HEK293 (cell line): ENCODE measurements around the gene PRSS1.
"Not testable (repeated sequence)": the region's sequence is repeated elsewhere in the genome, so short reads cannot be mapped to it uniquely, and the experiment has no call there.

Experiments used
- TF ChIP-seq, protein P1 (sequence below): fragments of 450-650 bp; formaldehyde crosslinking; IDR thresholded peaks from 2 replicates; pipeline ENCODE4 v1.5.1; 2016; ENCODE audit warnings: missing biosample characterization, missing genetic modification characterization
- TF ChIP-seq, protein P2 (sequence below): fragments of 450-650 bp; formaldehyde crosslinking; IDR thresholded peaks from 2 replicates; pipeline ENCODE4 v1.5.1; 2016; ENCODE audit warnings: missing biosample characterization, missing genetic modification characterization

DNA sequence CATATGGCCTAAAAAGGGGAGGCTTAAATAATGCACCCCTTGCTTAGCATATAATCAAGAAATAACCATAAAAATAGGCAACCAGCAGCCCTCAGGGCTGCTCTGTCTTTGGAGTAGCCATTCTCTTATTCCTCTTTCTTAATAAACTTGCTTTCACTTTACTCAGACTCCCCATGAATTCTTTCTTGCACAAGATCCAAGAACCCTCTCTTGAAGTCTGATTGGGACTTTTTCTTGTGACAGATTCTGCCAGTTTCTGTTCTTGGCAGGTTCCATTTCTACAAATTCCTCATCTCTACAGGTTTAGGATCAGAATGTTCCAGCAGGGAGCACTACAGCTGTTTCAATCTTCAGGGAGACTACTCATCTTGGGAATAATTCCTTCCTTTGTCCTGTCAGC, 40.5 kb upstream of the PRSS1 start:
- TF ChIP-seq, protein P1, sequence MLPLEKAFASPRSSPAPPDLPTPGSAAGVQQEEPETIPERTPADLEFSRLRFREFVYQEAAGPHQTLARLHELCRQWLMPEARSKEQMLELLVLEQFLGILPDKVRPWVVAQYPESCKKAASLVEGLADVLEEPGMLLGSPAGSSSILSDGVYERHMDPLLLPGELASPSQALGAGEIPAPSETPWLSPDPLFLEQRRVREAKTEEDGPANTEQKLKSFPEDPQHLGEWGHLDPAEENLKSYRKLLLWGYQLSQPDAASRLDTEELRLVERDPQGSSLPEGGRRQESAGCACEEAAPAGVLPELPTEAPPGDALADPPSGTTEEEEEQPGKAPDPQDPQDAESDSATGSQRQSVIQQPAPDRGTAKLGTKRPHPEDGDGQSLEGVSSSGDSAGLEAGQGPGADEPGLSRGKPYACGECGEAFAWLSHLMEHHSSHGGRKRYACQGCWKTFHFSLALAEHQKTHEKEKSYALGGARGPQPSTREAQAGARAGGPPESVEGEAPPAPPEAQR (tag by site-specific recombination): not testable (repeated sequence)
- TF ChIP-seq, protein P2, sequence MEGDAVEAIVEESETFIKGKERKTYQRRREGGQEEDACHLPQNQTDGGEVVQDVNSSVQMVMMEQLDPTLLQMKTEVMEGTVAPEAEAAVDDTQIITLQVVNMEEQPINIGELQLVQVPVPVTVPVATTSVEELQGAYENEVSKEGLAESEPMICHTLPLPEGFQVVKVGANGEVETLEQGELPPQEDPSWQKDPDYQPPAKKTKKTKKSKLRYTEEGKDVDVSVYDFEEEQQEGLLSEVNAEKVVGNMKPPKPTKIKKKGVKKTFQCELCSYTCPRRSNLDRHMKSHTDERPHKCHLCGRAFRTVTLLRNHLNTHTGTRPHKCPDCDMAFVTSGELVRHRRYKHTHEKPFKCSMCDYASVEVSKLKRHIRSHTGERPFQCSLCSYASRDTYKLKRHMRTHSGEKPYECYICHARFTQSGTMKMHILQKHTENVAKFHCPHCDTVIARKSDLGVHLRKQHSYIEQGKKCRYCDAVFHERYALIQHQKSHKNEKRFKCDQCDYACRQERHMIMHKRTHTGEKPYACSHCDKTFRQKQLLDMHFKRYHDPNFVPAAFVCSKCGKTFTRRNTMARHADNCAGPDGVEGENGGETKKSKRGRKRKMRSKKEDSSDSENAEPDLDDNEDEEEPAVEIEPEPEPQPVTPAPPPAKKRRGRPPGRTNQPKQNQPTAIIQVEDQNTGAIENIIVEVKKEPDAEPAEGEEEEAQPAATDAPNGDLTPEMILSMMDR: not testable (repeated sequence)
